PFSK-1 (cell line): Measurements from ENCODE around the gene CACNA1A.
A peak's percentile ranks its signal among the peaks of the same experiment; 100 is the strongest.

Source experiments
- FOXP2 ChIP-seq: optimal IDR thresholded peaks from 2 replicates; pipeline ENCODE3; 2011; ENCODE audit warnings: borderline replicate concordance, control low read depth, inconsistent platforms; ENCODE audit not compliant: insufficient read depth; ENCODE audit errors: extremely low read length, extremely low read depth
- POLR2AphosphoS5 ChIP-seq: IDR thresholded peaks from 2 replicates; pipeline ENCODE4 v1.6.1; 2012; ENCODE audit warnings: low read depth, mild to moderate bottlenecking, control low read depth, low read length, moderate library complexity
- REST ChIP-seq, 2 experiments: IDR thresholded peaks; 2 replicates each; pipeline versions ENCODE4 v1.6.1 to v1.8.0; 2011 to 2012; ENCODE audit warnings: low read depth in 2 of 2, low read length in 2 of 2, control low read depth in 1 of 2, inconsistent platforms in 1 of 2, mild to moderate bottlenecking in 1 of 2, moderate library complexity in 1 of 2; ENCODE audit not compliant: insufficient read depth in 1 of 2
- SIN3A ChIP-seq: IDR thresholded peaks from 2 replicates; pipeline ENCODE4 v1.6.1; 2012; ENCODE audit warnings: mild to moderate bottlenecking, low read length, moderate library complexity, borderline replicate concordance; ENCODE audit not compliant: insufficient read depth
- TAF1 ChIP-seq: IDR thresholded peaks from 2 replicates; pipeline ENCODE4 v1.6.1; 2012; ENCODE audit warnings: low read length, control low read depth, borderline replicate concordance; ENCODE audit not compliant: insufficient read depth

CACNA1A gene

GRCh38 chr19:13466697-13467096 lies 39.6 kb downstream of the CACNA1A start:
- TF ChIP-seq REST (IDR thresholded peaks at IDR 0.05; ENCODE audit: insufficient read depth in 1 of 2, low read depth in 2 of 2, low read length in 2 of 2), result no peak
- no peak for TF ChIP-seq TAF1
- no peak for TF ChIP-seq SIN3A
- no peak for TF ChIP-seq FOXP2
- no peak for TF ChIP-seq POLR2AphosphoS5

DNA sequence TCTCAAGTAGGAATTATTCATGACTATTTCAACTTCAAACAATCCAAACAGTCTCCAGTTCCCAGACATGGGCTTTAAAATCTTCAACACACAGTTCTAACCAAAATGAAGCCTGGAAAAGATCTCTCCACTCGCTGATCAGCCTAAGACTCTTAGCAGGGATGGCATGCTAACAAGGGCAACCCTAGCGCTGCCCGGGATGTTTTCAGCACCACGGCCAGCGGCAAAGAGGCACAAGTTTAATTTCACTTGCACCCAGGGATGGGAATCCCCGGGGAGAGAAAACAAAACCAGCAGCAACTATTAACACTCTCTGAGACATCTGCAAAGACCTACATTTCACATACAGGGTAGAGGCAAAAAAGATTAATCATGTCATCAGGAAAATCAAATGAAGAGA lies 43.0 kb downstream of the CACNA1A start:
- TF ChIP-seq REST (IDR thresholded peaks at IDR 0.05; ENCODE audit: insufficient read depth in 1 of 2, low read depth in 2 of 2, low read length in 2 of 2) (peak; percentile 90 to 98), SIN3A (no peak)

DNA sequence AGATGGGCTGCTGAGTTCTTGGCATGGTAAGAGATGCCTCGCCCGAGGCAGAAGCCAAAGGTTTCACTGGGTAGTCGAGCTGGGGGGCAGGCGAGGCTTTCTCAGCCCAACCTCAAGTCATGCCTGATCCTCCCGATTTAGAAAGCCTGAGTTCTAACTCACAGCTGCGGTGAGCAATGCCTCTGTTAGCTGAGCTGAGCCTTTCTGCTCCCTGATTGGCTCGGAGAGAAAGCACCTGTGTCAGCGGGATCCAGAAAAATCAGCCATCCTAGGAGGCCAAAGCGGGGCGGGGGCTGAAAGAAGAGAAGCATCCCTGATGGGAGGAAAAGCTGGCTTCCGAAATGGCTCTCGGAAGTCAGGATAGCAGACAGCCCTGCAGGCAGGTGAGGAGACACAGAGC lies 44.7 kb downstream of the CACNA1A start:
- no peak for TF ChIP-seq POLR2AphosphoS5
- TF ChIP-seq TAF1, result no peak
- no peak for TF ChIP-seq SIN3A
- TF ChIP-seq FOXP2, result no peak
- TF ChIP-seq REST (IDR thresholded peaks at IDR 0.05; ENCODE audit: insufficient read depth in 1 of 2, low read depth in 2 of 2, low read length in 2 of 2), result no peak

DNA sequence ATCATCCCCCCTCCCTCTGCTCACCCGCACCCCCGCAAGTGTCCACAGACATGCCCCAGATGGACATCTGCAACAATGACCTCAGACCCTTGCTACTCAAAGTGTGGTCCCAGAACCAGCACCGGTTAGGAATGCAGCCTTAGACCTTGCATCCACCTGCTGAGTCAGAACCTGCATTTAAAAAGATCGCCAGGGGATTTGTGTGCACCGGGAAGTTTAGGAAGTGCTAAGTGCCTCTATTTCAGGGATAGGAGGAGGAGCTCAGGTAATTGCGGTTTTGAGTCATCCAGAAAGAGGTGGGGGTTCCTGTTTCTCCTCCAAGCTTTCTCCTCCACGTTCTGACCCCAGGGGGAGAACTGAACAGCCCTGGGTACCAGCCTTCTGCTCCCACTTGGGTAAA lies 46.2 kb downstream of the CACNA1A start:
- TF ChIP-seq TAF1, result no peak
- TF ChIP-seq FOXP2, result no peak
- no peak for TF ChIP-seq POLR2AphosphoS5
- TF ChIP-seq REST (IDR thresholded peaks at IDR 0.05; ENCODE audit: insufficient read depth in 1 of 2, low read depth in 2 of 2, low read length in 2 of 2), result no peak
- no peak for TF ChIP-seq SIN3A

GRCh38 chr19:13459351-13459750 lies 46.9 kb downstream of the CACNA1A start:
- TF ChIP-seq FOXP2, result no peak
- no peak for TF ChIP-seq SIN3A
- no peak for TF ChIP-seq REST (IDR thresholded peaks at IDR 0.05; ENCODE audit: insufficient read depth in 1 of 2, low read depth in 2 of 2, low read length in 2 of 2)
- TF ChIP-seq TAF1, result no peak
- TF ChIP-seq POLR2AphosphoS5, result no peak
